Measurements from ENCODE around the gene DLGAP1. TPM values are rescaled to one million over a fixed set of nuclear protein-coding genes. Genes with fewer than 3 reads are reported as not detected.

Gene DLGAP1
- total and polyA plus RNA-seq, 2 of the 13 experiments (the other 11 are each of a cell fraction or from before 2014, with no cell fraction given), result 0.01 TPM; not detected in 1

- no peak for TF ChIP-seq ZNF180 (CRISPR knock-in tag; IDR thresholded peaks at IDR 0.05; ENCODE audit: borderline replicate concordance, low read depth)
- TF ChIP-seq, protein P1, sequence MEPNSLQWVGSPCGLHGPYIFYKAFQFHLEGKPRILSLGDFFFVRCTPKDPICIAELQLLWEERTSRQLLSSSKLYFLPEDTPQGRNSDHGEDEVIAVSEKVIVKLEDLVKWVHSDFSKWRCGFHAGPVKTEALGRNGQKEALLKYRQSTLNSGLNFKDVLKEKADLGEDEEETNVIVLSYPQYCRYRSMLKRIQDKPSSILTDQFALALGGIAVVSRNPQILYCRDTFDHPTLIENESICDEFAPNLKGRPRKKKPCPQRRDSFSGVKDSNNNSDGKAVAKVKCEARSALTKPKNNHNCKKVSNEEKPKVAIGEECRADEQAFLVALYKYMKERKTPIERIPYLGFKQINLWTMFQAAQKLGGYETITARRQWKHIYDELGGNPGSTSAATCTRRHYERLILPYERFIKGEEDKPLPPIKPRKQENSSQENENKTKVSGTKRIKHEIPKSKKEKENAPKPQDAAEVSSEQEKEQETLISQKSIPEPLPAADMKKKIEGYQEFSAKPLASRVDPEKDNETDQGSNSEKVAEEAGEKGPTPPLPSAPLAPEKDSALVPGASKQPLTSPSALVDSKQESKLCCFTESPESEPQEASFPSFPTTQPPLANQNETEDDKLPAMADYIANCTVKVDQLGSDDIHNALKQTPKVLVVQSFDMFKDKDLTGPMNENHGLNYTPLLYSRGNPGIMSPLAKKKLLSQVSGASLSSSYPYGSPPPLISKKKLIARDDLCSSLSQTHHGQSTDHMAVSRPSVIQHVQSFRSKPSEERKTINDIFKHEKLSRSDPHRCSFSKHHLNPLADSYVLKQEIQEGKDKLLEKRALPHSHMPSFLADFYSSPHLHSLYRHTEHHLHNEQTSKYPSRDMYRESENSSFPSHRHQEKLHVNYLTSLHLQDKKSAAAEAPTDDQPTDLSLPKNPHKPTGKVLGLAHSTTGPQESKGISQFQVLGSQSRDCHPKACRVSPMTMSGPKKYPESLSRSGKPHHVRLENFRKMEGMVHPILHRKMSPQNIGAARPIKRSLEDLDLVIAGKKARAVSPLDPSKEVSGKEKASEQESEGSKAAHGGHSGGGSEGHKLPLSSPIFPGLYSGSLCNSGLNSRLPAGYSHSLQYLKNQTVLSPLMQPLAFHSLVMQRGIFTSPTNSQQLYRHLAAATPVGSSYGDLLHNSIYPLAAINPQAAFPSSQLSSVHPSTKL (CRISPR knock-in tag; IDR thresholded peaks at IDR 0.05), result no peak
- TF ChIP-seq ARHGAP35 (CRISPR knock-in tag; IDR thresholded peaks at IDR 0.05; ENCODE audit: borderline replicate concordance), result no peak
- no peak for TF ChIP-seq NONO (IDR thresholded peaks at IDR 0.05)
- TF ChIP-seq NONO (CRISPR knock-in tag; conservative IDR thresholded peaks at IDR 0.05), result no peak
- TF ChIP-seq JUNB (CRISPR knock-in tag; IDR thresholded peaks at IDR 0.05; ENCODE audit: borderline replicate concordance), result no peak
- no peak for TF ChIP-seq ZNF382 (CRISPR knock-in tag; IDR thresholded peaks at IDR 0.05; ENCODE audit: borderline replicate concordance)
- TF ChIP-seq TOE1 (CRISPR knock-in tag; IDR thresholded peaks at IDR 0.05), result no peak
- TF ChIP-seq ZNF782 (CRISPR knock-in tag; IDR thresholded peaks at IDR 0.05; ENCODE audit: borderline replicate concordance), result no peak
- TF ChIP-seq, protein P2, sequence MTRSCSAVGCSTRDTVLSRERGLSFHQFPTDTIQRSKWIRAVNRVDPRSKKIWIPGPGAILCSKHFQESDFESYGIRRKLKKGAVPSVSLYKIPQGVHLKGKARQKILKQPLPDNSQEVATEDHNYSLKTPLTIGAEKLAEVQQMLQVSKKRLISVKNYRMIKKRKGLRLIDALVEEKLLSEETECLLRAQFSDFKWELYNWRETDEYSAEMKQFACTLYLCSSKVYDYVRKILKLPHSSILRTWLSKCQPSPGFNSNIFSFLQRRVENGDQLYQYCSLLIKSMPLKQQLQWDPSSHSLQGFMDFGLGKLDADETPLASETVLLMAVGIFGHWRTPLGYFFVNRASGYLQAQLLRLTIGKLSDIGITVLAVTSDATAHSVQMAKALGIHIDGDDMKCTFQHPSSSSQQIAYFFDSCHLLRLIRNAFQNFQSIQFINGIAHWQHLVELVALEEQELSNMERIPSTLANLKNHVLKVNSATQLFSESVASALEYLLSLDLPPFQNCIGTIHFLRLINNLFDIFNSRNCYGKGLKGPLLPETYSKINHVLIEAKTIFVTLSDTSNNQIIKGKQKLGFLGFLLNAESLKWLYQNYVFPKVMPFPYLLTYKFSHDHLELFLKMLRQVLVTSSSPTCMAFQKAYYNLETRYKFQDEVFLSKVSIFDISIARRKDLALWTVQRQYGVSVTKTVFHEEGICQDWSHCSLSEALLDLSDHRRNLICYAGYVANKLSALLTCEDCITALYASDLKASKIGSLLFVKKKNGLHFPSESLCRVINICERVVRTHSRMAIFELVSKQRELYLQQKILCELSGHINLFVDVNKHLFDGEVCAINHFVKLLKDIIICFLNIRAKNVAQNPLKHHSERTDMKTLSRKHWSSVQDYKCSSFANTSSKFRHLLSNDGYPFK (CRISPR knock-in tag; IDR thresholded peaks at IDR 0.05; ENCODE audit: borderline replicate concordance), result no peak
- no peak for TF ChIP-seq TFDP2 (CRISPR knock-in tag; IDR thresholded peaks at IDR 0.05)
- no peak for TF ChIP-seq TAF15 (IDR thresholded peaks at IDR 0.05; ENCODE audit: low read depth, low read length, poor library complexity, severe bottlenecking)
- TF ChIP-seq SNRNP70 (IDR thresholded peaks at IDR 0.05; ENCODE audit: low read depth, low read length), result no peak
- POLR2A ChIA-PET, result no interaction called here
- Histone ChIP-seq H3K9me3 (ENCODE audit: low read length) (no peaks in the 10 kb centered on the region), H3K27ac (ENCODE audit: extremely low read length, insufficient read depth, low read length) (no peak overlapping the region), H3K27me3 (ENCODE audit: control insufficient read depth in 1 of 2, insufficient read depth in 2 of 2, low read length in 2 of 2) (no peaks in the 10 kb centered on the region), H3K4me1 (ENCODE audit: insufficient read depth, low read length) (no peaks in the 10 kb centered on the region), H3K79me2 (ENCODE audit: insufficient read depth, low read length) (no peaks in the 10 kb centered on the region), H4K20me1 (ENCODE audit: insufficient read depth, low read length) (no peaks in the 10 kb centered on the region), H3K36me3 (replicated peaks in 1 of 2; ENCODE audit: control insufficient read depth in 1 of 2, insufficient read depth in 2 of 2, low read length in 2 of 2) (no peaks in the 10 kb centered on the region), H2AFZ (ENCODE audit: low read length) (no peak overlapping the region), H3K9ac (ENCODE audit: insufficient read depth, low read depth, low read length) (no peak overlapping the region), H3K4me2 (ENCODE audit: low read depth, low read length) (no peak overlapping the region), H3K4me3 (replicated peaks in 1 of 3; ENCODE audit: insufficient read depth in 1 of 3, low read depth in 2 of 3, low read length in 3 of 3) (no peak overlapping the region)
- ATAC-seq (no peak), FAIRE-seq (no peak), DNase-seq (ENCODE audit: low spot score) (no peak)
- no TSS peak for BruUV-seq (replicated peaks)
- CTCF ChIA-PET (ENCODE audit: low intra/inter-chr PET ratio, low total read pairs), result no interaction called here
- intact Hi-C loops (cut with micrococcal nuclease; ENCODE audit: unreplicated experiment), result no loop called here
- 4% methylated on average over 5 of the region's 5 CpGs for WGBS (ENCODE audit: low lambda C conversion rate)
- in situ Hi-C loops (cut with HindIII; ENCODE audit: extremely low pct_ligation_motif_present, low pct_unique_long_range_greater_than_20kb), result no loop called here
These were observed 24.3 kb downstream of the DLGAP1 start for GRCh38 chr18:4430836-4431235.

All from HepG2 (cell line).